ENCODE measurements around the gene TCERG1L.

- no peak for TF ChIP-seq EZH2 (IDR thresholded peaks at IDR 0.05; ENCODE audit: low read depth)
- no peak for TF ChIP-seq CTCF (conservative IDR thresholded peaks at IDR 0.05)
Measured at GRCh38 chr10:131187926-131188325, 123.6 kb downstream of the TCERG1L start.

All from PC-9 (cell line).